Natural killer cell treated with Interleukin-12 subunit alpha and Interleukin-12 subunit beta and Interleukin-15 and Interleukin-18, amount 100 ng/mL, for 72 hours (primary cell): ENCODE measurements around the gene TMEM63B. TPM values are rescaled to one million over a fixed set of nuclear protein-coding genes. Genes with fewer than 3 reads are reported as not detected.
A peak's percentile ranks its signal among the peaks of the same experiment; 100 is the strongest.

Experiments
- ATAC-seq, 2 donors: fragments of 150-1000 bp; cut with Tn5 transposase in 1 of 2; sonication (Bioruptor Pico), chemical (Tn5 transposase) in 1 of 2; 2 replicates each; pipeline ENCODE4 v1.10.0; 2021
- DNase-seq: peaks from one replicate; pipeline ENCODE4 v3.0.0; 2022; ENCODE audit warnings: low spot score
- H3K27ac Mint-ChIP-seq, 2 donors: 1 replicate in 1 of 2; 2 replicates in 1 of 2; pipeline ENCODE4 v1.8.0; 2022; ENCODE audit warnings: mixed read lengths in 2 of 2, mild to moderate bottlenecking in 1 of 2, moderate library complexity in 1 of 2
- H3K27me3 Mint-ChIP-seq, 2 donors: 1 replicate in 1 of 2; 2 replicates in 1 of 2; pipeline ENCODE4 v1.8.0; 2022; ENCODE audit warnings: mixed read lengths in 2 of 2
- H3K36me3 Mint-ChIP-seq: one replicate; pipeline ENCODE4 v1.8.0; 2022; ENCODE audit warnings: mixed read lengths
- H3K4me1 Mint-ChIP-seq, 2 donors: 1 replicate in 1 of 2; 2 replicates in 1 of 2; pipeline ENCODE4 v1.8.0; 2022; ENCODE audit warnings: low read depth in 2 of 2, mixed read lengths in 2 of 2, mild to moderate bottlenecking in 1 of 2
- H3K4me3 Mint-ChIP-seq: one replicate; pipeline ENCODE4 v1.8.0; 2022; ENCODE audit warnings: mixed read lengths
- H3K9me3 Mint-ChIP-seq: 2 replicates; pipeline ENCODE4 v1.8.0; 2022; ENCODE audit warnings: mixed read lengths
- total RNA-seq, 2 donors: library from RNA; stranded (reverse); gene quantifications; one replicate each; pipeline ENCODE4 v1.2.3, GENCODE V29; 2022

The TMEM63B gene
- total RNA-seq, 2 donors from 2014 or later: 21.2 to 22.2 TPM

GRCh38 chr6:44169154-44169553 lies 41.8 kb downstream of the TMEM63B start:
- H3K27me3 Mint-ChIP-seq: peaks cover 19 to 23% of the 10 kb centered on the region in 2 donors

DNA sequence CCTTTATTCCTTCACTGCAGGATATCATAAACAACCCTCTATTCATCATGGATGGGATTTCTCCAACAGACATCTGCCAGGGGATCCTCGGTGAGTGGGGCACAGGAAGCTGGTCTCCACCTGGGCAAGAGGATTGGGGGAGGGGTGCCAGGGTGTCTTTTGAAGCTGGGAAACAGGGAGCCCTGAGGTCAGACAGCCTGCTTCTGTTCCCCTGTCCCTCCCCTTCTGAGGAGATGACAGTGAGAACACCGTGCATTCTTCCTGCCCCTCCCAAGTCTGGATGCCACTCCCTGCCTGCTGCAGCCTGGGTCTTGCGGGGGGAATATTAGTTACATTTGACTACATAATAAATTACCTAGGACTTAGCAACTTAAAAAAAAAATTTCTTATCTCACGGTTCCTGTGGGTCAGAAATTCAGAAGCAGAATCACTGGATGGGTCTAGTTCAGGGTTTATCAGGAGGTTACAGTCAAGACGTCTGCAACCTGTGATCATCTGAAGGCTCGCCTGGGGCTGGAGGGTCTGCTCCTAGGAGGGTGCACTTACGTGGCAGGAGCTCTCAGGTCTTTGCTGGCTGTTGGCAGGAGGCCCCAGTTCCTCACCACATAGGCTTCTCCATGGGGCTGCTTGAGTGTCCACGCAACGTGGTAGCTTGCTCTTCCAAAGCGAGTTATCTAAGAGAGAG lies 42.7 kb downstream of the TMEM63B start:
- Mint-ChIP-seq H3K4me3 (no peak overlapping the region), H3K36me3 (no peaks in the 10 kb centered on the region), H3K27ac (no peak overlapping the region), H3K9me3 (no peaks in the 10 kb centered on the region), H3K4me1 (peaks cover 0 to 3% of the 10 kb centered on the region in 2 donors), H3K27me3 (peaks cover 12 to 18% of the 10 kb centered on the region in 2 donors)
- DNase-seq: no peak
- no peak for ATAC-seq

More at GRCh38 chr6:44169154-44169553, 41.8 kb downstream of the TMEM63B start:
- no peak for ATAC-seq
- Mint-ChIP-seq H3K4me3 (no peak overlapping the region), H3K36me3 (no peaks in the 10 kb centered on the region), H3K27ac (no peak overlapping the region), H3K4me1 (peaks cover 0 to 3% of the 10 kb centered on the region in 2 donors), H3K9me3 (no peaks in the 10 kb centered on the region)
- no peak for DNase-seq

GRCh38 chr6:44171899-44172546 lies 44.7 kb downstream of the TMEM63B start:
- ATAC-seq: no peak
- H3K27me3 Mint-ChIP-seq: peaks cover 0 to 4% of the 10 kb centered on the region in 2 donors
- no peaks in the 10 kb centered on the region for H3K9me3 Mint-ChIP-seq
- no peak for DNase-seq
- no peaks in the 10 kb centered on the region for H3K36me3 Mint-ChIP-seq
- H3K4me1 Mint-ChIP-seq: peaks cover 0 to 11% of the 10 kb centered on the region in 2 donors
- no peak overlapping the region for H3K4me3 Mint-ChIP-seq
- no peak overlapping the region for H3K27ac Mint-ChIP-seq

- DNase-seq (peak; percentile 81), ATAC-seq (peak; percentile 82 to 87)
- H3K27ac Mint-ChIP-seq: no peak overlapping the region
- H3K4me1 Mint-ChIP-seq: peaks cover 0 to 16% of the 10 kb centered on the region in 2 donors
- no peaks in the 10 kb centered on the region for H3K9me3 Mint-ChIP-seq
- peaks cover 0 to 4% of the 10 kb centered on the region in 2 donors for H3K27me3 Mint-ChIP-seq
- no peak overlapping the region for H3K4me3 Mint-ChIP-seq
- no peaks in the 10 kb centered on the region for H3K36me3 Mint-ChIP-seq
Observed at GRCh38 chr6:44172731-44173500, 45.6 kb downstream of the TMEM63B start.

GRCh38 chr6:44176130-44176761 lies 48.9 kb downstream of the TMEM63B start:
- Mint-ChIP-seq H3K27ac (no peak overlapping the region), H3K4me1 (peaks cover 0 to 16% of the 10 kb centered on the region in 2 donors), H3K9me3 (no peaks in the 10 kb centered on the region), H3K36me3 (no peaks in the 10 kb centered on the region), H3K27me3 (peaks cover 0 to 4% of the 10 kb centered on the region in 2 donors), H3K4me3 (peak overlapping the region; percentile 60)
- no peak for DNase-seq
- ATAC-seq: no peak

DNA sequence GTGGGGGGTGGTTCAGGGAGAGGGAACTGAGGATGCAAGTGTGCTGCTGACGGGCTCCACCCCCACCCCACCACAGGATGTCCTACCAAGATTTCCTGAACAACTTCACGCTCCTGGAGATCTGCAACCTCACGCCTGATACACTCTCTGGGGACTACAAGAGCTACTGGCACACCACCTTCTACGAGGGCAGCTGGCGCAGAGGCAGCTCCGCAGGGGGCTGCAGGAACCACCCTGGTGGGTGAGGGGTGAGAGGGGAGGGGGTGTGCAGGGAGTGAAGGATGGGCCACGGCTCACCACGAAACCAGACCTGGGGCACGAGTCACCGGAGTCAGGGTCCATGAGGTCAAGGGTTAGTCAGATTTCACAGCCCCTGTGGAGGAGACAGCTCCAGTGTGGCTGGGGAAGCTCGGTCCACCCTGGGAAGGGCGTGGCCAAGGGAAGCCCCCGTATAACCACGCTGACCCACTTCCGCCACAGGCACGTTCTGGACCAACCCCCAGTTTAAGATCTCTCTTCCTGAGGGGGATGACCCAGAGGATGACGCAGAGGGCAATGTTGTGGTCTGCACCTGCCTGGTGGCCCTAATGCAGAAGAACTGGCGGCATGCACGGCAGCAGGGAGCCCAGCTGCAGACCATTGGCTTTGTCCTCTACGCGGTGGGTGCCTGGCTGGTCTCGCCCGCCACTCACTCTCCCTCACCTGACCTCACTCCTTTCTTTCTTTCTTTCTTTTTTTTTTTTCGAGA lies 49.6 kb downstream of the TMEM63B start:
- Mint-ChIP-seq H3K9me3 (no peaks in the 10 kb centered on the region), H3K27ac (peak overlapping the region in 1 of 2 donors; percentile 36), H3K27me3 (peaks cover 0 to 4% of the 10 kb centered on the region in 2 donors), H3K4me1 (peaks cover 0 to 16% of the 10 kb centered on the region in 2 donors), H3K36me3 (no peaks in the 10 kb centered on the region), H3K4me3 (peak overlapping the region; percentile 60)
- peak; percentile 73 to 84 for ATAC-seq
- peak; percentile 69 for DNase-seq

GRCh38 chr6:44177691-44178423 lies 50.5 kb downstream of the TMEM63B start:
- H3K4me3 Mint-ChIP-seq: peak overlapping the region; percentile 60
- peaks cover 0 to 13% of the 10 kb centered on the region in 2 donors for H3K4me1 Mint-ChIP-seq
- no peaks in the 10 kb centered on the region for H3K9me3 Mint-ChIP-seq
- H3K36me3 Mint-ChIP-seq: no peaks in the 10 kb centered on the region
- H3K27me3 Mint-ChIP-seq: peaks cover 0 to under 1% of the 10 kb centered on the region in 2 donors
- ATAC-seq (no peak), DNase-seq (no peak)
- peak overlapping the region in 1 of 2 donors; percentile 36 for H3K27ac Mint-ChIP-seq

DNA sequence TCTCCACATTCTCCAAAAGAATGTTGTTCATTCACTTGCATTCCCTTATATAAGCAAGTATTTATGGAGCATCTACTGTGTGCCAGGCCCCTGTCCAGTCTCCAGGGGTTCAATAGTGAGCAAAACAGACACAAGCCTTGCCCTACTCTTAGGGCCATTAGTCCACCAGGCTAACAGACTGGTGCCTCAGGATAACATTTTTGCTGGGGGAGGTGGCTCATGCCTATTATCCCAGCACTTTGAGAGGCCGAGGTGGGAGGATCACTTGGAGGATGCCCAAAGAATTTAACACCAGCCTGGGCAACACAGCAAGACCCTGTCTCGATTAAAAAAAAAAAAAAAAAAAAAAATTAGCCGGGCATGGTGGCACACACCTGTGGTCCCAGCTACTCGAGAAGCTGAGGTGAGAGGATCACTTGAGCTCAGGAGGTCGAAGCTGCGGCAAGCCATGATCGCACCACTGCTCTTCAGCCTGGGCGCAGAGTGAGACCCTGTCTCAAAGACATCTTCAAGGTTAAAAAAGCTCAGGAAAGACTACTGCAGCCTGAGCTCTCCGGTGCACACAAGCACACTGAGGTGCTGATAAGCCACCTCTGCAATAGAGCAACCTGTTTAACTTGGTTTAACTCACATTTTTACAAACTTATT lies 51.2 kb downstream of the TMEM63B start:
- Mint-ChIP-seq H3K27ac (no peak overlapping the region), H3K4me3 (no peak overlapping the region), H3K27me3 (no peaks in the 10 kb centered on the region), H3K9me3 (no peaks in the 10 kb centered on the region), H3K36me3 (no peaks in the 10 kb centered on the region), H3K4me1 (peaks cover 0 to 12% of the 10 kb centered on the region in 2 donors)
- DNase-seq (no peak), ATAC-seq (no peak)

DNA sequence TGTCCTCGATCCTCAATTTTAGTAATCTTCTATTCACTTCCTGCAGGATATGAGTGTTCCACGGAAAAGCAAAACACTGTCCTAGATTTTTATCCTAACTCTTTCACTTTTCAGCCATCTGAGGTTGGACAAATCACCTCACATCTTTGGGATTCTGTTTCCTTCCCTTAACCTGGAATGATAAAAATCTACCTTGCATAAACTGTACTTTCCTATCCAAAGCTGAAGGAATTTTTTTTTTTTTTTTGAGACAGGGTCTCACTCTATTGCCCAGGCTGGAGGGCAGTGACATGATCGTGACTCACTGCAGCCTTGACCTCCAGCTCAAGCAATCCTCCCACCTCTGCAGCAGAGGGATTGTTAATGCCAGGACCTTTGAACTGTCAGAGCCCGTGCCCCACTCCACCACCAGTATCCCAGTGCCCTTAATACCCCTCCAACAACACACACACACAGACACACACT lies 51.8 kb downstream of the TMEM63B start:
- H3K4me1 Mint-ChIP-seq: peaks cover 0 to 12% of the 10 kb centered on the region in 2 donors
- no peaks in the 10 kb centered on the region for H3K36me3 Mint-ChIP-seq
- ATAC-seq: no peak
- no peaks in the 10 kb centered on the region for H3K27me3 Mint-ChIP-seq
- H3K27ac Mint-ChIP-seq: no peak overlapping the region
- H3K4me3 Mint-ChIP-seq: no peak overlapping the region
- DNase-seq: no peak
- no peaks in the 10 kb centered on the region for H3K9me3 Mint-ChIP-seq

- Mint-ChIP-seq H3K27ac (no peak overlapping the region), H3K4me1 (peaks cover 0 to 12% of the 10 kb centered on the region in 2 donors), H3K4me3 (no peak overlapping the region), H3K9me3 (no peaks in the 10 kb centered on the region), H3K36me3 (no peaks in the 10 kb centered on the region), H3K27me3 (no peaks in the 10 kb centered on the region)
- DNase-seq: no peak
- no peak for ATAC-seq
Observed at GRCh38 chr6:44179648-44180047, 52.3 kb downstream of the TMEM63B start.

- DNase-seq (no peak), ATAC-seq (no peak)
- Mint-ChIP-seq H3K27me3 (peaks cover 0 to 3% of the 10 kb centered on the region in 2 donors), H3K4me1 (peaks cover 0 to 12% of the 10 kb centered on the region in 2 donors), H3K4me3 (no peak overlapping the region), H3K27ac (no peak overlapping the region), H3K9me3 (no peaks in the 10 kb centered on the region), H3K36me3 (no peaks in the 10 kb centered on the region)
Observed at GRCh38 chr6:44180406-44180805, 53.1 kb downstream of the TMEM63B start.

GRCh38 chr6:44180886-44181285 lies 53.5 kb downstream of the TMEM63B start:
- Mint-ChIP-seq H3K36me3 (no peaks in the 10 kb centered on the region), H3K9me3 (no peaks in the 10 kb centered on the region), H3K4me1 (peaks cover 0 to 12% of the 10 kb centered on the region in 2 donors), H3K27ac (no peak overlapping the region), H3K27me3 (peaks cover under 1 to 4% of the 10 kb centered on the region in 2 donors), H3K4me3 (no peak overlapping the region)
- ATAC-seq (no peak), DNase-seq (no peak)
